Lower leg skin (tissue), 3 donors: ENCODE data around the gene RNF4.

ENCODE experiments used
- POLR2A ChIP-seq, 2 donors: fragments of 450-650 bp; IDR thresholded peaks; one replicate each; pipeline ENCODE4 v1.6.1; 2016 to 2017; ENCODE audit warnings: antibody characterized with exemption in 2 of 2, mild to moderate bottlenecking in 1 of 2, moderate library complexity in 1 of 2
- TF ChIP-seq, protein P1 (sequence below), 3 donors: fragments of 450-650 bp; IDR thresholded peaks; one replicate each; pipeline ENCODE4 v1.5.1; 2016; ENCODE audit warnings: antibody characterized with exemption in 3 of 3, mild to moderate bottlenecking in 3 of 3, moderate library complexity in 2 of 3

DNA sequence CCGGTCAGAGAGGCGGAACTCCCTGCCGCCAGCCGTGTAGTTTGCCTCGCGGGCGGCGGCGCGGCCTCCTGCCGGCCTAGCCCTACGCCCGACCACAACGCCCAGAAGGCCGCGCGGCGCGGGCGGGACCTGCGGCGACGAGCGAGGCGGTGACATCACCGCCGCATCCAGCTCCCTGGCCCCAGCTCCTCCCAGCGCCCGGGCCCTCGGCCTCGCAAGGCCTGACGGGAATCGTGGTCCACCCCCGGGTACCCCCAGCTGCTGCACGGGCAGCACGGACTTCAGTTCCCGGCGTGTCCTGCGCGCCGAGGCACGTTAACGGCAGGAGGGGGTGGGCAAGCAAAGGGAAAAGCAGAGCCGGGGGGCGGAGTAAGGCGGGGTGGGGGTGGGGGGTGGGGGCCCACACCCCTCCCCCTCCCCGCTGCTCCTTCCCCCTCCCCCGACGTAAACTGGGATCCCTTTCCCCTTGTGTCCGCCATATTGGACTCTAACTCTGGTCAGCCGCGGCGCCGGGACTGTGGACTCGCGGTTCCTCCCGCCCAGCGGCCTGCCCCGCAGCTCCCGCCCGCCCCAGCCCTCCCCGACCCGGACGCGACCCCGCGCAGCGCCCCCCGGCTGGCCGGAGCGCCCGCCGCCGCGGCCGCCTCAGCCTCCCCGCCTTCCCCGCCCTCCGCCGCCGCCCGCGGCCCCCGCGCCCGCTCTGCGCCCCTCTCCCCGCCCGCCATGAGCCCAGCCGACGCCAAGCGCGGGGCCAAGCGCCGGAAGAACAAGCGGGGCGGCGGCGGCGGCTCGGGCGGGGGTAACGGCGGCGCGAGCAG lies 67.5 kb downstream of the RNF4 start, which contains the start of gene FAM193A:
- TF ChIP-seq, protein P1, sequence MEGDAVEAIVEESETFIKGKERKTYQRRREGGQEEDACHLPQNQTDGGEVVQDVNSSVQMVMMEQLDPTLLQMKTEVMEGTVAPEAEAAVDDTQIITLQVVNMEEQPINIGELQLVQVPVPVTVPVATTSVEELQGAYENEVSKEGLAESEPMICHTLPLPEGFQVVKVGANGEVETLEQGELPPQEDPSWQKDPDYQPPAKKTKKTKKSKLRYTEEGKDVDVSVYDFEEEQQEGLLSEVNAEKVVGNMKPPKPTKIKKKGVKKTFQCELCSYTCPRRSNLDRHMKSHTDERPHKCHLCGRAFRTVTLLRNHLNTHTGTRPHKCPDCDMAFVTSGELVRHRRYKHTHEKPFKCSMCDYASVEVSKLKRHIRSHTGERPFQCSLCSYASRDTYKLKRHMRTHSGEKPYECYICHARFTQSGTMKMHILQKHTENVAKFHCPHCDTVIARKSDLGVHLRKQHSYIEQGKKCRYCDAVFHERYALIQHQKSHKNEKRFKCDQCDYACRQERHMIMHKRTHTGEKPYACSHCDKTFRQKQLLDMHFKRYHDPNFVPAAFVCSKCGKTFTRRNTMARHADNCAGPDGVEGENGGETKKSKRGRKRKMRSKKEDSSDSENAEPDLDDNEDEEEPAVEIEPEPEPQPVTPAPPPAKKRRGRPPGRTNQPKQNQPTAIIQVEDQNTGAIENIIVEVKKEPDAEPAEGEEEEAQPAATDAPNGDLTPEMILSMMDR (IDR thresholded peaks at IDR 0.05): no peak
- TF ChIP-seq POLR2A (IDR thresholded peaks at IDR 0.05): no peak
